H9 (cell line): Measurements from ENCODE around the gene RUBCN. TPM values are rescaled to one million over a fixed set of nuclear protein-coding genes. Genes with fewer than 3 reads are reported as not detected.

Source experiments
- DNase-seq: peaks from one replicate; pipeline ENCODE4 v3.0.0-alpha.2; 2017
- H2AFZ ChIP-seq: one replicate; pipeline ENCODE4 v1.6.1; 2013; ENCODE audit warnings: mild to moderate bottlenecking, low read length, control low read depth, moderate library complexity
- H2AK5ac ChIP-seq: 2 replicates; pipeline ENCODE4 v1.6.1; 2013; ENCODE audit warnings: low read length, control low read depth, mixed read lengths; ENCODE audit not compliant: insufficient read length
- H2BK120ac ChIP-seq: one replicate; pipeline ENCODE4 v1.6.1; 2013; ENCODE audit warnings: low read depth, mild to moderate bottlenecking, low read length, control low read depth, inconsistent platforms; ENCODE audit not compliant: poor library complexity, severe bottlenecking
- H2BK12ac ChIP-seq: 2 replicates; pipeline ENCODE4 v1.6.1; 2013; ENCODE audit warnings: low read length, control low read depth, mixed read lengths, low read depth; ENCODE audit not compliant: insufficient read length
- H2BK15ac ChIP-seq: 2 replicates; pipeline ENCODE4 v1.6.1; 2013; ENCODE audit warnings: low read depth, low read length, control low read depth
- H2BK20ac ChIP-seq: one replicate; pipeline ENCODE4 v1.6.1; 2013; ENCODE audit warnings: low read depth, mild to moderate bottlenecking, low read length, control low read depth, inconsistent platforms; ENCODE audit not compliant: poor library complexity, severe bottlenecking
- H2BK5ac ChIP-seq: 2 replicates; pipeline ENCODE4 v1.6.1; 2013; ENCODE audit warnings: low read length, control low read depth, mixed read lengths; ENCODE audit not compliant: insufficient read length
- H3K14ac ChIP-seq: 2 replicates; pipeline ENCODE4 v1.6.1; 2013; ENCODE audit warnings: low read length, control low read depth; ENCODE audit not compliant: insufficient read depth
- H3K18ac ChIP-seq: 2 replicates; pipeline ENCODE4 v1.6.1; 2013; ENCODE audit warnings: low read depth, mild to moderate bottlenecking, mixed read lengths, low read length, control low read depth; ENCODE audit not compliant: insufficient read length
- H3K23ac ChIP-seq: 2 replicates; pipeline ENCODE4 v1.6.1; 2013; ENCODE audit warnings: low read length, control low read depth, mixed read lengths, low read depth; ENCODE audit not compliant: insufficient read length
- H3K23me2 ChIP-seq: 2 replicates; pipeline ENCODE4 v1.6.1; 2013; ENCODE audit warnings: low read depth, mild to moderate bottlenecking, mixed read lengths, low read length, control low read depth; ENCODE audit not compliant: insufficient read length, poor library complexity, severe bottlenecking
- H3K27ac ChIP-seq: 2 replicates; pipeline ENCODE4 v1.5.1; 2013; ENCODE audit warnings: low read length, control low read depth, mixed read lengths, low read depth; ENCODE audit not compliant: insufficient read length
- H3K27me3 ChIP-seq: 2 replicates; pipeline ENCODE4 v1.6.1; 2013; ENCODE audit warnings: low read length, control low read depth, inconsistent platforms; ENCODE audit not compliant: insufficient read depth
- H3K4ac ChIP-seq: 2 replicates; pipeline ENCODE4 v1.6.1; 2013; ENCODE audit warnings: low read depth, mild to moderate bottlenecking, control low read depth, inconsistent platforms, low read length, moderate library complexity
- H3K4me1 ChIP-seq: 2 replicates; pipeline ENCODE4 v1.6.1; 2013; ENCODE audit warnings: low read length, control low read depth, inconsistent platforms; ENCODE audit not compliant: insufficient read depth
- H3K4me2 ChIP-seq: 2 replicates; pipeline ENCODE4 v1.6.1; 2013; ENCODE audit warnings: low read length, control low read depth, mixed read lengths; ENCODE audit not compliant: insufficient read length, insufficient read depth
- H3K56ac ChIP-seq: 2 replicates; pipeline ENCODE4 v1.6.1; 2013; ENCODE audit warnings: low read depth, mild to moderate bottlenecking, mixed read lengths, low read length, control low read depth; ENCODE audit not compliant: insufficient read length
- H3K79me1 ChIP-seq: 2 replicates; pipeline ENCODE4 v1.6.1; 2013; ENCODE audit warnings: low read depth, mild to moderate bottlenecking, moderate library complexity, low read length, control low read depth, inconsistent platforms; ENCODE audit not compliant: insufficient read depth, poor library complexity, severe bottlenecking
- H3K79me2 ChIP-seq: 2 replicates; pipeline ENCODE4 v1.6.1; 2013; ENCODE audit warnings: low read length, control low read depth, inconsistent platforms; ENCODE audit not compliant: insufficient read depth
- H3K9ac ChIP-seq: 2 replicates; pipeline ENCODE4 v1.6.1; 2013; ENCODE audit warnings: low read length, control low read depth, mixed read lengths; ENCODE audit not compliant: insufficient read length; ENCODE audit errors: extremely low read depth
- H3K9me3 ChIP-seq: one replicate; pipeline ENCODE4 v1.6.1; 2013; ENCODE audit warnings: low read depth, low read length, inconsistent platforms; ENCODE audit not compliant: control insufficient read depth
- H3T11ph ChIP-seq: one replicate; pipeline ENCODE4 v1.6.1; 2013; ENCODE audit warnings: mild to moderate bottlenecking, low read length, control low read depth, inconsistent platforms
- H4K20me1 ChIP-seq: one replicate; pipeline ENCODE4 v1.6.1; 2013; ENCODE audit not compliant: control insufficient read depth, insufficient read length, insufficient read depth
- H4K5ac ChIP-seq: 2 replicates; pipeline ENCODE4 v1.6.1; 2013; ENCODE audit warnings: low read depth, mild to moderate bottlenecking, mixed read lengths, low read length, control low read depth; ENCODE audit not compliant: insufficient read length
- H4K8ac ChIP-seq: replicated peaks from 2 replicates; pipeline ENCODE4 v1.6.1; 2013; ENCODE audit warnings: low read length, control low read depth, mixed read lengths, low read depth; ENCODE audit not compliant: insufficient read length
- H4K91ac ChIP-seq: 2 replicates; pipeline ENCODE4 v1.6.1; 2013; ENCODE audit warnings: low read depth, mild to moderate bottlenecking, moderate library complexity, mixed read lengths, low read length, control low read depth; ENCODE audit not compliant: insufficient read length
- H3K27ac Mint-ChIP-seq, 3 experiments: 2 replicates in 2 of 3; 3 replicates in 1 of 3; pipeline ENCODE4 v1.8.0; 2020 to 2021; ENCODE audit warnings: mixed read lengths in 3 of 3, mild to moderate bottlenecking in 1 of 3, moderate library complexity in 1 of 3
- H3K27me3 Mint-ChIP-seq: 2 replicates; pipeline ENCODE4 v1.8.0; 2021; ENCODE audit warnings: low read depth, mild to moderate bottlenecking, moderate library complexity, mixed read lengths
- H3K36me3 Mint-ChIP-seq, 3 experiments: 2 replicates in 2 of 3; 3 replicates in 1 of 3; pipeline ENCODE4 v1.8.0; 2020 to 2021; ENCODE audit warnings: low read depth in 3 of 3, mixed read lengths in 3 of 3; ENCODE audit not compliant: insufficient read depth in 1 of 3
- H3K4me1 Mint-ChIP-seq, 2 experiments: 2 replicates each; pipeline ENCODE4 v1.8.0; 2020; ENCODE audit warnings: mixed read lengths in 2 of 2
- H3K4me3 Mint-ChIP-seq, 2 experiments: 2 replicates in 1 of 2; 3 replicates in 1 of 2; pipeline ENCODE4 v1.8.0; 2020 to 2021; ENCODE audit warnings: mild to moderate bottlenecking in 2 of 2, mixed read lengths in 2 of 2, moderate library complexity in 1 of 2
- H3K9me3 Mint-ChIP-seq, 2 experiments: 2 replicates in 1 of 2; 3 replicates in 1 of 2; pipeline ENCODE4 v1.8.0; 2020; ENCODE audit warnings: mild to moderate bottlenecking in 2 of 2, mixed read lengths in 2 of 2, moderate library complexity in 1 of 2
- WGBS: extraction: QIAGEN DNeasy Blood & Tissue Kit; methylation state at CpG from one replicate; pipeline ENCODE4 v1.1.7; 2013; ENCODE audit warnings: missing lambda C conversion rate, low lambda C conversion rate, mixed read lengths; ENCODE audit not compliant: insufficient read length; ENCODE audit errors: extremely low coverage; 5-methylcytosine and 5-hydroxymethylcytosine counted together
- total RNA-seq: library from RNA; stranded (reverse); gene quantifications from 2 replicates; pipeline ENCODE4 v1.2.1, GENCODE V29; 2021
- TF ChIP-seq, protein P1 (sequence below): fragments of 200-600 bp; sonication (generic); conservative IDR thresholded peaks from 3 replicates; pipeline ENCODE4 v1.8.0; 2021; ENCODE audit warnings: antibody characterized with exemption, mild to moderate bottlenecking

Gene RUBCN
- total RNA-seq, 1 experiment from 2014 or later, result 17.7 TPM

DNA sequence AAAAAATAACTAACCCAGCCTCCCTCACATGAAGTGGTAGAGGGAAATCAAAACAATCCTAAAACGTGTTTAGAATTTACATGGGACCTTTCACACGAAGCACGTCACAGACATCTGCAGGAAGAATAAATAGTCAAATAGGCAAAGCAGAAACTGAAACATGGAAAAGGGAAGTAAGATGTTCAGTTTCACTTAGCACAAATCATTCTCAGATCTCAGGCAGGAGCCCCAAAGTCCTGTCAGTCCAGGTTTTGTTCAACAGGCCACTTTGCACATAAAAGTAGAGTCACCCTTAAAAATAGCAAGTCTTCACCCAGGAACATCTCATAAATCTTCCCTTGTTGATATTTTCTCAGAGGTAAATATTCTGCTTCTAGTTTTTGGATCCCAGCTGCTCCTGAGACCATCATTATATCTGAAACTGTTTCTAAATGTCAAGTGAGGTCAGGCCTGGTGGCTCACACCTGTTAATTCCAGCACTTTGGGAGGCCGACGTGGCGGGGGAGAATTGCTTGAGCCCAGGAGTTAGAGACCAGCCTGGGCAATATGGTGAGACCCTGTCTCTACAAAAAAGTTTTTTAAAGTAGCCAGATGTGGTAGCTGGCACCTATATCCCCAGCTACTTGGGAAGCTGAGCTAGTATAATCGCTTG lies 1.9 kb downstream of the RUBCN start:
- peaks cover 3% of the 10 kb centered on the region in 2 experiments; a peak in 4 of 5 replicates for H3K9me3 Mint-ChIP-seq
- H3K9ac ChIP-seq, result no peak overlapping the region
- peaks cover 0 to 6% (median 5%) of the 10 kb centered on the region in 3 experiments; a peak in 3 of 7 replicates for H3K36me3 Mint-ChIP-seq
- H2BK15ac ChIP-seq, result no peak overlapping the region
- no peak overlapping the region for H3K23ac ChIP-seq
- H3K14ac ChIP-seq, result no peak overlapping the region
- H3K79me2 ChIP-seq, result no peaks in the 10 kb centered on the region
- no peak overlapping the region for H3K27ac Mint-ChIP-seq
- no peak overlapping the region for H3K4ac ChIP-seq
- H2AK5ac ChIP-seq, result no peak overlapping the region
- no peaks in the 10 kb centered on the region for H3K27me3 Mint-ChIP-seq
- no peak overlapping the region for H2BK20ac ChIP-seq
- H3K4me1 ChIP-seq, result no peaks in the 10 kb centered on the region
- H3K56ac ChIP-seq, result no peak overlapping the region
- peaks cover 14 to 20% of the 10 kb centered on the region in 2 experiments for H3K4me1 Mint-ChIP-seq
- H2AFZ ChIP-seq, result no peak overlapping the region
- no peaks in the 10 kb centered on the region for H3K27me3 ChIP-seq
- no peak overlapping the region for H2BK5ac ChIP-seq
- no peaks in the 10 kb centered on the region for H3K9me3 ChIP-seq
- no peak overlapping the region for H4K8ac ChIP-seq
- no peak overlapping the region for H4K91ac ChIP-seq
- H4K20me1 ChIP-seq, result peaks cover 2% of the 10 kb centered on the region
- H2BK12ac ChIP-seq, result no peak overlapping the region
- no CpG with 5 or more reads among the region's 7 CpGs for WGBS
- H3T11ph ChIP-seq, result no peak overlapping the region
- no peak overlapping the region for H3K27ac ChIP-seq
- H2BK120ac ChIP-seq, result no peak overlapping the region
- peaks cover 10% of the 10 kb centered on the region for H3K23me2 ChIP-seq
- no peaks in the 10 kb centered on the region for H3K79me1 ChIP-seq
- H4K5ac ChIP-seq, result no peak overlapping the region
- DNase-seq, result no peak
- H3K18ac ChIP-seq, result no peak overlapping the region
- H3K4me3 Mint-ChIP-seq, result no peak overlapping the region; a peak in 1 of 5 replicates
- H3K4me2 ChIP-seq, result no peak overlapping the region
- TF ChIP-seq, protein P1, sequence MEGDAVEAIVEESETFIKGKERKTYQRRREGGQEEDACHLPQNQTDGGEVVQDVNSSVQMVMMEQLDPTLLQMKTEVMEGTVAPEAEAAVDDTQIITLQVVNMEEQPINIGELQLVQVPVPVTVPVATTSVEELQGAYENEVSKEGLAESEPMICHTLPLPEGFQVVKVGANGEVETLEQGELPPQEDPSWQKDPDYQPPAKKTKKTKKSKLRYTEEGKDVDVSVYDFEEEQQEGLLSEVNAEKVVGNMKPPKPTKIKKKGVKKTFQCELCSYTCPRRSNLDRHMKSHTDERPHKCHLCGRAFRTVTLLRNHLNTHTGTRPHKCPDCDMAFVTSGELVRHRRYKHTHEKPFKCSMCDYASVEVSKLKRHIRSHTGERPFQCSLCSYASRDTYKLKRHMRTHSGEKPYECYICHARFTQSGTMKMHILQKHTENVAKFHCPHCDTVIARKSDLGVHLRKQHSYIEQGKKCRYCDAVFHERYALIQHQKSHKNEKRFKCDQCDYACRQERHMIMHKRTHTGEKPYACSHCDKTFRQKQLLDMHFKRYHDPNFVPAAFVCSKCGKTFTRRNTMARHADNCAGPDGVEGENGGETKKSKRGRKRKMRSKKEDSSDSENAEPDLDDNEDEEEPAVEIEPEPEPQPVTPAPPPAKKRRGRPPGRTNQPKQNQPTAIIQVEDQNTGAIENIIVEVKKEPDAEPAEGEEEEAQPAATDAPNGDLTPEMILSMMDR, result no peak
